ENCODE data around the gene PCDHB15.
"Not testable (repeated sequence)": the region's sequence is repeated elsewhere in the genome, so short reads cannot be mapped to it uniquely, and the experiment has no call there.

Gene PCDHB15

GRCh38 chr5:141223112-141223783 is 21.9 kb upstream of the PCDHB15 start, which contains the start of gene PCDHB14:
Gene PCDHB14, plus strand, starts transcription at chr5:141223343. Its CDS starts 163 bp downstream, at chr5:141223506.
- POLR2A ChIA-PET: no interaction called here
- CTCF ChIA-PET: interaction anchor here (0.9 to 1.6 kb wide), 6 partner anchors 23 to 341 kb away, joined by 3 to 8 read pairs (median 3); partner anchors contain the start of genes PCDHB11, PCDHGA10 and PCDHGB1
- TF ChIP-seq, protein P1, sequence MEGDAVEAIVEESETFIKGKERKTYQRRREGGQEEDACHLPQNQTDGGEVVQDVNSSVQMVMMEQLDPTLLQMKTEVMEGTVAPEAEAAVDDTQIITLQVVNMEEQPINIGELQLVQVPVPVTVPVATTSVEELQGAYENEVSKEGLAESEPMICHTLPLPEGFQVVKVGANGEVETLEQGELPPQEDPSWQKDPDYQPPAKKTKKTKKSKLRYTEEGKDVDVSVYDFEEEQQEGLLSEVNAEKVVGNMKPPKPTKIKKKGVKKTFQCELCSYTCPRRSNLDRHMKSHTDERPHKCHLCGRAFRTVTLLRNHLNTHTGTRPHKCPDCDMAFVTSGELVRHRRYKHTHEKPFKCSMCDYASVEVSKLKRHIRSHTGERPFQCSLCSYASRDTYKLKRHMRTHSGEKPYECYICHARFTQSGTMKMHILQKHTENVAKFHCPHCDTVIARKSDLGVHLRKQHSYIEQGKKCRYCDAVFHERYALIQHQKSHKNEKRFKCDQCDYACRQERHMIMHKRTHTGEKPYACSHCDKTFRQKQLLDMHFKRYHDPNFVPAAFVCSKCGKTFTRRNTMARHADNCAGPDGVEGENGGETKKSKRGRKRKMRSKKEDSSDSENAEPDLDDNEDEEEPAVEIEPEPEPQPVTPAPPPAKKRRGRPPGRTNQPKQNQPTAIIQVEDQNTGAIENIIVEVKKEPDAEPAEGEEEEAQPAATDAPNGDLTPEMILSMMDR (IDR thresholded peaks at IDR 0.05; ENCODE audit: control extremely low read depth, extremely low read depth, low read depth, missing control alignments): no peak
- no peak for DNase-seq (ENCODE audit: extremely low spot score)

GRCh38 chr5:141224844-141225243 is 20.4 kb upstream of the PCDHB15 start:
- DNase-seq (ENCODE audit: extremely low spot score); POLR2A ChIA-PET; CTCF ChIA-PET: not testable (repeated sequence)

GRCh38 chr5:141225421-141225820 is 19.8 kb upstream of the PCDHB15 start:
- POLR2A ChIA-PET; DNase-seq (ENCODE audit: extremely low spot score): not testable (repeated sequence)
- CTCF ChIA-PET: interaction anchor here (1.5 kb wide), 1 partner anchor 95 kb away, joined by 3 read pairs; no protein-coding TSS in a partner anchor

DNA sequence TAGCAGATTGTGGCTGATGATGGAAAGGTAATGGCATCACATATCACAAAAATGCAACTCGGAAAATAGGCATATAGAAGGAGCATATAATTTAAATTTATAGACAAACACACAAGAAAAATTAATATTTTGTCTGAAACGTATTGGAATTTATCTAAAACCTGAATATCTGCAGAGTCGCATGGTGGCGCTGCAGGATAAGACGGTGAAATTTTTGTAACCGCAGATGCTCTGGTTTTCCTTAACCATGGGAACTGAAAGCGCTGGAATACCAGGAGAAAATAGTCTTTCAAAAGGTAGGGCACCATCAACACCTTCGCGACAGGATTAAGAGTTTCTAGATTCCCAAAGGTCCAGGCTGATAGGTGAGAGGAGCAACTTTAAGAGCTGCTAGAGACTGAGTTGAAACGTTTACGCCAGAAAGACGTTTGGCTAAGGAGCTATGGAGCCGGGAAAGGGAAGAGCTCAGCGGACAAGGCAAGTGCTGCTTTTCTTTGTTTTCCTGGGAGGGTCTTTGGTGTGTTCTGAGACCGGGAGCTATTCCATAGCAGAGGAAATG is 11.0 kb upstream of the PCDHB15 start:
- DNase-seq (ENCODE audit: extremely low spot score): no peak
- TF ChIP-seq, protein P1 (IDR thresholded peaks at IDR 0.05; ENCODE audit: control extremely low read depth, extremely low read depth, low read depth, missing control alignments): no peak
- CTCF ChIA-PET: interaction anchor here (1.1 kb wide), 1 partner anchor 20 kb away, joined by 3 read pairs; no protein-coding TSS in a partner anchor
- POLR2A ChIA-PET: no interaction called here

DNA sequence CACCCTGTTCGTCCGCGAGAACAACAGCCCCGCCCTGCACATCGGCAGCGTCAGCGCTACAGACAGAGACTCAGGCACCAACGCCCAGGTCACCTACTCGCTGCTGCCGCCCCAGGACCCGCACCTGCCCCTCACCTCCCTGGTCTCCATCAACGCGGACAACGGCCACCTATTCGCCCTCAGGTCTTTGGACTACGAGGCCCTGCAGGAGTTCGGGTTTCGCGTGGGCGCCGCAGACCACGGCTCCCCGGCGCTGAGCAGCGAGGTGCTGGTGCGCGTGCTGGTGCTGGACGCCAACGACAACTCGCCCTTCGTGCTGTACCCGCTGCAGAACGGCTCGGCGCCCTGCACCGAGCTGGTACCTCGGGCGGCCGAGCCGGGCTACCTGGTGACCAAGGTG is 9.3 kb upstream of the PCDHB15 start:
- DNase-seq (ENCODE audit: extremely low spot score); POLR2A ChIA-PET; CTCF ChIA-PET: not testable (repeated sequence)

DNA sequence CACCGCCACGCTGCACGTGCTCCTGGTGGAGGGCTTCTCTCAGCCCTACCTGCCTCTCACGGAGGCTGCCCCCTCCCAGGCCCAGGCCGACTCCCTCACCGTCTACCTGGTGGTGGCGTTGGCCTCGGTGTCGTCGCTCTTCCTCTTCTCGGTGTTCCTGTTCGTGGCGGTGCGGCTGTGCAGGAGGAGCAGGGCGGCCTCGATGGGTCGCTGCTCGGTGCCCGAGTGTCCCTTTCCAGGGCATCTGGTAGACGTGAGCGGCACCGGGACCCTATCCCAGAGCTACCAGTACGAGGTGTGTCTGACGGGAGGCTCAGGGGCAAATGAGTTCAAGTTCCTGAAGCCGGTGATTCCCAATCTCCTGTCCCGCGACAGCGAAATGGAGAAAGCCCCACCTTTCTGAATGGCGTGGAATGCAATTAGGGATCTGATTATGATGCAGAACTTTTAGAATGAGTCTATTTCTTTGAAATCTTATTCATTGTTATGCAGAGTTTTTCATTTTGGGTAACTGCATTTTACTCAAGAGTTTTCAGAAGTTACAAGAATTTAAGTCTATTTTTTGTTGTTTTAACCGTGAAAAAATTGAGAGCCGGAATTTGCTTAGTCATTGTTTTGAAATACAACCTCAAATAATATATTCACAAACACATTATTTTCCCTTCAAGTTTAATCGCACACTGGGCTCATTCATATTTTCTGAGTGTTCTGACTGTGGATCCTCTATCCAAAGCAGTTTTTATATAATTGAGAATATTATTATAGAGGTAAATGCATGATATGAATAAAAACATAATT is 8.5 kb upstream of the PCDHB15 start:
- TF ChIP-seq, protein P1 (IDR thresholded peaks at IDR 0.05; ENCODE audit: control extremely low read depth, extremely low read depth, low read depth, missing control alignments): no peak
- ChIA-PET CTCF (no interaction called here), POLR2A (no interaction called here)

GRCh38 chr5:141241496-141241895 is 3.7 kb upstream of the PCDHB15 start:
- POLR2A ChIA-PET: no interaction called here
- CTCF ChIA-PET: no interaction called here
- TF ChIP-seq, protein P1 (IDR thresholded peaks at IDR 0.05; ENCODE audit: control extremely low read depth, extremely low read depth, low read depth, missing control alignments): no peak
- no peak for DNase-seq (ENCODE audit: extremely low spot score)

More for the DNA sequence above, 8.5 kb upstream of the PCDHB15 start:
- DNase-seq (ENCODE audit: extremely low spot score): no peak

DNA sequence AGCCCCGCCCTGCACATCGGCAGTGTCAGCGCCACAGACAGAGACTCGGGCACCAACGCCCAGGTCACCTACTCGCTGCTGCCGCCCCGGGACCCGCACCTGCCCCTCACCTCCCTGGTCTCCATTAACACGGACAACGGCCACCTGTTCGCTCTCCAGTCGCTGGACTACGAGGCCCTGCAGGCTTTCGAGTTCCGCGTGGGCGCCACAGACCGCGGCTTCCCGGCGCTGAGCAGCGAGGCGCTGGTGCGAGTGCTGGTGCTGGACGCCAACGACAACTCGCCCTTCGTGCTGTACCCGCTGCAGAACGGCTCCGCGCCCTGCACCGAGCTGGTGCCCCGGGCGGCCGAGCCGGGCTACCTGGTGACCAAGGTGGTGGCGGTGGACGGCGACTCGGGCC is 1.8 kb downstream of the PCDHB15 start:
- DNase-seq (ENCODE audit: extremely low spot score); POLR2A ChIA-PET; CTCF ChIA-PET: not testable (repeated sequence)

DNA sequence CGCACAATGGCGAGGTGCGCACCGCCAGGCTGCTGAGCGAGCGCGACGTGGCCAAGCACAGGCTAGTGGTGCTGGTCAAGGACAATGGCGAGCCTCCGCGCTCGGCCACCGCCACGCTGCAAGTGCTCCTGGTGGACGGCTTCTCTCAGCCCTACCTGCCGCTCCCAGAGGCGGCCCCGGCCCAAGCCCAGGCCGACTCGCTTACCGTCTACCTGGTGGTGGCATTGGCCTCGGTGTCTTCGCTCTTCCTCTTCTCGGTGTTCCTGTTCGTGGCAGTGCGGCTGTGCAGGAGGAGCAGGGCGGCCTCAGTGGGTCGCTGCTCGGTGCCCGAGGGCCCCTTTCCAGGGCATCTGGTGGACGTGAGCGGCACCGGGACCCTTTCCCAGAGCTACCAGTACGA is 2.2 kb downstream of the PCDHB15 start:
- CTCF ChIA-PET; POLR2A ChIA-PET; DNase-seq (ENCODE audit: extremely low spot score): not testable (repeated sequence)

All from GM10248 (cell line).